Activated CD4-positive, alpha-beta T cell treated with anti-CD3 and anti-CD28 coated beads, Interleukin-2, amount 10 ng/mL, durations not matched to agents 7 days and 5 days (primary cell): ENCODE results near the gene HDAC4. TPM values are rescaled to one million over a fixed set of nuclear protein-coding genes. Genes with fewer than 3 reads are reported as not detected.

Experiments
- CTCF ChIA-PET: fragments of 350-600 bp; sonication (Branson Sonifier 250); formaldehyde crosslinking; loops from one replicate; lab custom pipeline; 2021; ENCODE audit warnings: antibody characterized with exemption; lab: Charles Lee
- POLR2A ChIA-PET: fragments of 350-600 bp; sonication (Branson Sonifier 250); formaldehyde crosslinking; loops from one replicate; lab custom pipeline; 2021; ENCODE audit warnings: antibody characterized with exemption; lab: Charles Lee
- DNase-seq: peaks from one replicate; pipeline ENCODE4 v3.0.0-alpha.2; 2020
- H3K27ac Mint-ChIP-seq: one replicate; pipeline ENCODE4 v1.8.0; 2021; ENCODE audit warnings: mild to moderate bottlenecking, moderate library complexity, mixed read lengths
- H3K27me3 Mint-ChIP-seq: one replicate; pipeline ENCODE4 v1.8.0; 2021; ENCODE audit warnings: mixed read lengths
- H3K36me3 Mint-ChIP-seq: one replicate; pipeline ENCODE4 v1.8.0; 2021; ENCODE audit warnings: low read depth, mixed read lengths
- H3K4me1 Mint-ChIP-seq: one replicate; pipeline ENCODE4 v1.8.0; 2021; ENCODE audit warnings: mixed read lengths
- H3K4me3 Mint-ChIP-seq: one replicate; pipeline ENCODE4 v1.8.0; 2021; ENCODE audit warnings: mild to moderate bottlenecking, moderate library complexity, mixed read lengths
- H3K9me3 Mint-ChIP-seq: one replicate; pipeline ENCODE4 v1.8.0; 2021; ENCODE audit warnings: mixed read lengths
- total RNA-seq, 2 experiments: library from RNA; stranded (reverse); gene quantifications; one replicate each; pipeline ENCODE4 v1.2.3, GENCODE V29; 2021

The HDAC4 gene
- total RNA-seq, 2 experiments from 2014 or later, result 57.1 to 68.4 TPM

DNA sequence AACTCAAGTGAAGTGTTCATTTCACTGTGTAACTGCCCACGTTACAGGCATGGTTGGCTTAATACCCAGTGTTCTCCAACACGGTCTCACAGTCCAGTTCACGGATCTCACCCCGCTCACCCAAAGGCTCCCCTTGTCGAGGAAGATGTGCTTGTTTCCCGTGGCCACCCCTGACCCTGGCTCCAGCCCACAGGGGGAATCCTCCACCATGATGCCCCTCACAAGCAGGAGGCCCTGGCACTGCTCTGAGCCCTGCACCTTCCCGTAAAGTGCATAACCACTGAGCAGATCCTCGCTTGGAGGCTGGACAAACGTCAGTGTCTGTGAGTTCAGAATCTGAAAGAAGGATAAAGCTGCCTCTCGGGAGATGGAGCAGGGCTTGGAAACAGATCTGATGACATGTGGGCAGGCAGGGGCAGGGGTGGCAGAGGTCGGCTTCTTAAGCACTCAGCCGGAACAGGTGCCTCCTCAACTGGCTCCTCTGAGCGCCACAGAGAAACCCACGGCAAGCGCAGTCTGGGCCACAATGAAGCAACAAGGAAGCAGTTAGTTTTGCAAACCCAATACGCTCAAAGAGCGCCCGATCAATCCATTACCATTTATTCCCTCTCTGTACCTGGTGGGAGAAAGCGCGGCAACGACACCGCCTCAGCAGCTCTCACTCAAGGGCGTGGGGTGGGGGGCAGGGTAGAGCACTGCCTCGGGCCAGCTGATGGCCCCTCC is 17.6 kb downstream of the HDAC4 start:
- Mint-ChIP-seq H3K36me3 (peaks cover 6% of the 10 kb centered on the region), H3K27me3 (no peaks in the 10 kb centered on the region), H3K27ac (peak overlapping the region; percentile 54), H3K9me3 (no peaks in the 10 kb centered on the region), H3K4me3 (no peak overlapping the region), H3K4me1 (peaks cover 46% of the 10 kb centered on the region)
- DNase-seq, result no peak
- ChIA-PET POLR2A (interaction anchor here (0.6 kb wide), 1 partner anchor 211 kb away, joined by 5 read pairs; no protein-coding TSS in a partner anchor), CTCF (interaction anchor here (0.9 to 1.3 kb wide), 2 partner anchors 12 to 15 kb away, joined by 3 to 4 read pairs; no protein-coding TSS in a partner anchor)

DNA sequence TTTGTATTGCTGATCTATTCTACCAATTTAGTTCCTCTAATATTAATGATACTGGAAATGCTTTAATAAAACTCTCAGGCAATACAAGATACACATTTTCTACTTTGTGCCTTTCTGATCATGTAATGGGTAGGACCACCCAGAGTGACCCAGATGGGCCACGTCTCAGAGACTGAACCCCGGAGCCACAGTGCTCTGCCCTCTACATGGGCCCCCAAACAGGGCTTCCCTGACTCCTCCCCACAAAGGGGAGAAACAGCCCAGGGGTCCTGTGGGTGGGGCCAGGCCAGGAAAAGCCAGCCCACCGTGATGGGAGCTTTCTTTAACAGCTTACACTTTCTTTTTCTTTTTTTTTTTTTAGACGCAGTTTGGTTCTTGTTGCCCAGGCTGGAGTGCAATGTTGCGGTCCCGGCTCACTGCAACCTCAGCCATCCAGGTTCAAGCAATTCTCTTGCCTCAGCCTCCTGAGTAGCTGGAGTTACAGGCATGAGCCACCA is 18.4 kb downstream of the HDAC4 start:
- no peak for DNase-seq
- Mint-ChIP-seq H3K4me3 (no peak overlapping the region), H3K36me3 (peaks cover 6% of the 10 kb centered on the region), H3K4me1 (peaks cover 46% of the 10 kb centered on the region), H3K27ac (peak overlapping the region; percentile 48), H3K9me3 (no peaks in the 10 kb centered on the region), H3K27me3 (no peaks in the 10 kb centered on the region)
- POLR2A ChIA-PET, result interaction anchor here (0.6 kb wide), 1 partner anchor 210 kb away, joined by 5 read pairs; no protein-coding TSS in a partner anchor
- CTCF ChIA-PET, result interaction anchor here (1.5 kb wide), 1 partner anchor 107 kb away, joined by 4 read pairs; no protein-coding TSS in a partner anchor

DNA sequence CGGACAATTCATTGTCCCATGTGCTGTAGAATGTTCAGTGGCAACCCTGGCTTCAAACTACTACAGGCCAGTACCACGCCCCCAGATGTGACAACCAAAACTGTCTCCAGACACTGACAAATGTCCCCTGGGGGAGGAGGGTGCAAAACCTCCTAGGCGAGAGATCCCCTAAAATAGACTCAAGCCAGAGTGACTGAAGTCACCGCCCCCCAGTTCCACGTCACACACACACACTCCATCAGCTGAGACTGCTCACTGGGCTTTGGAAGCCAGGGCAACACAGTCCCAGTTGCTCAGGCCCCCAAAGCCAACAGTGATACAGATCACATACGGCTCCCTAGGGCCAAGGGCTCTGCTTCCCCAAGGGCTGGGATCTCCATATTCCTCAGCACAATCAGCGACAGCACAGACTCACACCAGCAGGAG is 19.1 kb downstream of the HDAC4 start:
- Mint-ChIP-seq H3K27ac (peak overlapping the region; percentile 91), H3K36me3 (peaks cover 6% of the 10 kb centered on the region), H3K9me3 (no peaks in the 10 kb centered on the region), H3K4me3 (peak overlapping the region; percentile 65), H3K27me3 (no peaks in the 10 kb centered on the region), H3K4me1 (peaks cover 44% of the 10 kb centered on the region)
- POLR2A ChIA-PET, result no interaction called here
- CTCF ChIA-PET, result interaction anchor here (1.0 to 3.2 kb wide), 5 partner anchors 11 to 106 kb away, joined by 4 to 19 read pairs (median 4); no protein-coding TSS in a partner anchor
- DNase-seq, result no peak

DNA sequence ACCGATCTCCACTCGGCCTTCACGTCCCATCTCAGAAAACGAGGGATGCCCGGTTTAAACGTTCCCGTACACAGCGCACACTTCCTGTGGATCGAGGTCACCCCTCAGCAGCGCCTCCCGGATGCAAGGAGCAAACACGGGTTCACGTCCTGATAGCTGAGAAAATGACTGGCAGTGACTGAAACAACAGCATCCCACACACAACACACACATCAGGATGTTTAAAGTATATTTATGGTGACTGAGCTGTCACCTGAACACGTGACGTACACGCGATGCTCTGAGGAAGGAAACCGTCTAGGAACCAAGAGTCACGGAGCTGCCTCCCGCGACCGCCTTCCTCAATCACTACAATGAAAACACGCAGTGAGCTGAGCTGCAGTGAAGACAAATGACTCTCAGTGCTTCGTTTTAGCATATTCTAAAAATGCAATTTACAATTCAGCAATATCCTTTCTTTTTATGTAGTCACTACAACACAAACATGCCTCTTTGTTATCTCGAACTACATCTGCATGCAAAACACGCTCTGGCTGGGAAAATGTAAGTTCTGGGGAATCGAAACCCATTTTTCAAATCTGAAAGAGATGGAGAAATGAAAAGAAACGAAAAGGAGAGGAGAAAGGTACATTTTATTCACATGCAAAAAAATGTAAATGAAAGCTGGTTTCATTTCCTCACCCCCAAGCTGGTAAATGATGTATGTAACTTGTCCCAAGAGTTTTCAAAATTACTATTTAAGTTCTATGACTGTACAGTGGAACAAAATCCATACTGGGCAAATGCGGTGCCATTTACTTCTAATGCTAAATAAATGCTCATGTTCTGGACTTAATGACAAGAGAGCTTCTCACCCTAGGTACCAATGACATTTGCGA is 19.8 kb downstream of the HDAC4 start:
- H3K27ac Mint-ChIP-seq, result peak overlapping the region; percentile 91
- POLR2A ChIA-PET, result interaction anchor here (0.7 kb wide), 3 partner anchors 20 to 60 kb away, joined by 3 to 4 read pairs (median 3); partner anchors contain the start of gene HDAC4
- H3K27me3 Mint-ChIP-seq, result no peaks in the 10 kb centered on the region
- peak overlapping the region; percentile 65 for H3K4me3 Mint-ChIP-seq
- CTCF ChIA-PET, result interaction anchor here (1.0 to 3.2 kb wide), 5 partner anchors 10 to 106 kb away, joined by 4 to 19 read pairs (median 4); no protein-coding TSS in a partner anchor
- peaks cover 41% of the 10 kb centered on the region for H3K4me1 Mint-ChIP-seq
- peak; percentile 76 for DNase-seq
- no peaks in the 10 kb centered on the region for H3K9me3 Mint-ChIP-seq
- H3K36me3 Mint-ChIP-seq, result peaks cover 6% of the 10 kb centered on the region

DNA sequence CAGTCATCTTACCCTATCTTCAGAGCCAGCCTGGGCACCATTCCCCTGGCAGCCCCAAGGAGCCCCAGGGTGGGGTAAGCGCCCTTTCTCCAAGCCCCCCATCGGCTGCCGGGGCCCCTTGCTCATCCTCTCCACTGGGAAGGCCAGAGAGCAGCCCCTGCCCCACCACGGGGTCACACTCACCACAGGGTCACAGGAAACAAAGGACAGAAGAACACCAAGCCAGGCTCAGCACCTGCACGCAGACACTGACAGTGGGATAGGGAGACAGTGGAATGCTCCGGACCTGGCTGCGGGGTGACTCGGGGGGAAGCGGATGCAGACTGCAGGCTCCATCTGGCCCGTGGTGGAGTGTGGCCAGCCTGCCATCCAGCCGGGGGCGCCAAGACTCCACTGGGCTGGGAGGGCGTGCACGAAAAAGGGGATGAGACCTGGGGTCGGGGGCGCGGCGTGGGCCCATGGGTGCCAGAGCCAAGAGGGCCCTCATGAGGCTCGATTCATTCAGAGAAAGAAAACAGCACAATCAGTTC is 21.1 kb downstream of the HDAC4 start:
- Mint-ChIP-seq H3K27me3 (no peaks in the 10 kb centered on the region), H3K9me3 (no peaks in the 10 kb centered on the region), H3K36me3 (peaks cover 6% of the 10 kb centered on the region), H3K27ac (peak overlapping the region; percentile 60), H3K4me1 (peaks cover 40% of the 10 kb centered on the region), H3K4me3 (no peak overlapping the region)
- DNase-seq, result no peak
- CTCF ChIA-PET, result interaction anchor here (2.0 to 3.2 kb wide), 2 partner anchors 9 to 100 kb away, joined by 4 to 19 read pairs; no protein-coding TSS in a partner anchor
- POLR2A ChIA-PET, result no interaction called here

DNA sequence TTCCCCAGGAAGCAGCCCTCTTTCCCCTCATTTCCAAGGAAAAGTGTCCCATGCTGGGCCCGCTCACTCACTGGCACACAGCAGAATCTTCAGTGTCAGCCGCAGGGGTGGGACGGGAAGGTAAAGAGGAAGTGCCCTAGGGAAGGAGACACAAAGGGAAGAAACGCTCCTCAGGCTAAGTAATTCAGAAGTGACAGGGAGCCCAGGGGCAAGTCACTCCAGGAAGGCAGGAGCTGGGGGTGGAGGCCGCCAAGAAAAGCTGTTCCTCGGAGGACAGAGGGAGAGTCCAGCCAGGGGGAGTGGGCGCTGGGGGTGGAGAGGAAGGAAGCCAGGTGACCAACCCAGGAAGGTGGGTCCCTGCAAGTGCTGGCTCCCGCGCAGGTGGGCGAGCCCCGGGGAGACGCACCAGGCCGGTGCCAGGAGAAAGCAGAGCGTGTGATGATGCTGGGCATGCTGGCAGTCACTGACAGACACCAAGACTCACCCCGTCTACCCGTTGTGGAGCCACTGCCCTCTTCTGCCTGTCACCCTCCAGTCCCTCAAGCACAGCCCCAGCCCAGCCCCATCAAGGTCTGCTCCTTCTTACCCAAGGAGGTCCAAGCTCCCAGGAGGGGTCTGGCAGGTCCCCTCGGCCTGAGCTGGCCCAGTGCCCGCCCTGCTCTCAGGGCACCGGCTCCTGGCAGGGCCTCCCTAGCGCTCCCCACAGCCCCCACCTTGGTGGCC is 21.7 kb downstream of the HDAC4 start:
- H3K4me3 Mint-ChIP-seq, result no peak overlapping the region
- no peaks in the 10 kb centered on the region for H3K27me3 Mint-ChIP-seq
- no peaks in the 10 kb centered on the region for H3K9me3 Mint-ChIP-seq
- peaks cover 40% of the 10 kb centered on the region for H3K4me1 Mint-ChIP-seq
- H3K27ac Mint-ChIP-seq, result no peak overlapping the region
- H3K36me3 Mint-ChIP-seq, result peaks cover 6% of the 10 kb centered on the region
- POLR2A ChIA-PET, result no interaction called here
- CTCF ChIA-PET, result interaction anchor here (3.2 kb wide), 1 partner anchor 8 kb away, joined by 19 read pairs; no protein-coding TSS in a partner anchor
- DNase-seq, result no peak

DNA sequence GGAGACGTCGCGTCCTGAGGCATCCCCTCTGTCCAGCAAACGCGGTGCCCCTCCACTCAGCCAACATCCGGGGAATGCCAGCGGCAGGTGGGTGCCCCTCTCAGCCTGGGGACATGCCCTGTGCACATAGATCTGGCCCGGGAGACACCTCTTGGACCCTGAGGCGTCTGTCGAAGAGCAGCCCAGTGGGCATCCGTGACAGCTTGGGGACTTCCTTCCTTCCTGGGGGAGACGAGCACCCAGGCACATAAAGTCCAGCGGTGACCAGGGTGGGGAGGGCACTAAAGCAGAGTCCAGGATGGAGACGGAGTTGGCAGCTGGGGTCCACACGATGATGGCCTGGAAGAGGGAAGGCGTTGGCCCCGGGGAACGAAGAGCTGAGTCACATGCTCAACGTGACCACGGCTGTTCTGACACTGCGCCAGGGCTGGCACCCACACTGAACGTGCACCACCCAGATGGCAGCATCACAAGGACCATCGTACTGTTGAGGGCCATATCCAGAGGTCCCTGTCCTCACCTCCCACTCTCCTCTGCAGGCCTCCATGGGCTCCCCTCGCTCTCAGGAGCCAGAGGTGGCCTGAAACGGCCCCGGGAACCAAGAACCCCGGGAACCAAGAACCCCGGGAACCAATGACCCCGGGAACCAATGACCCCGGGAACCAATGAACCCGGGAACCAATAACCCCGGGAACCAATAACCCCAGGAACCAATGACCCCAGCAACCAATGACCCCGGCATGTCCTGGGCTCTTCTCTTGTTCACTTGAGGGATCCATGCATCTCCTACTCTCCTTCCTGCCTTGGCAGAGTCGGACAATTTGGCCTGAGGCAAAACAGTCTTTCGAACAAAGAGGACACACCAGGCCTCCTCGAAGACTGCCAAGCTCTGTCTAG is 22.6 kb downstream of the HDAC4 start:
- Mint-ChIP-seq H3K4me3 (no peak overlapping the region), H3K36me3 (peaks cover 2% of the 10 kb centered on the region), H3K4me1 (peaks cover 36% of the 10 kb centered on the region), H3K9me3 (no peaks in the 10 kb centered on the region), H3K27ac (no peak overlapping the region), H3K27me3 (no peaks in the 10 kb centered on the region)
- no peak for DNase-seq
- CTCF ChIA-PET, result interaction anchor here (3.2 kb wide), 1 partner anchor 7 kb away, joined by 19 read pairs; no protein-coding TSS in a partner anchor
- POLR2A ChIA-PET, result no interaction called here

DNA sequence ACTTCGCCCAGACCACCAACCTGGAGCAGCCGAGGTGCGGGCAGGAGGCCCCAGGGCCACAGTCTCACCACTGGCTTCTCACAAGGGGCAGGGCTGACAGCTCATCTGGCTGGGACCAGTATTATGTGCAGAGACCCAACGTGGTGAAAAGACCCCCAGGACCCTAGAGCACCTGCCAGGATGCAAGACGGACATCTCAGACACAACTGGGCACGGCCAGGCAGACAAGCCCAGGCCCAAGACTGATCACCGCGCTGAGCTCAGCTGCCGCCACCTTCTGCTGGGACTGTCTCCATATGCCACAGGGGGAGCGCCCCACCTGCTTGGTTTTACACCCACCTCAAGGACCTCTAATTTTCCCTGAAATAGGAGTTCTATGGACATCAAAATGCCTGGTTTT is 23.2 kb downstream of the HDAC4 start:
- Mint-ChIP-seq H3K9me3 (no peaks in the 10 kb centered on the region), H3K27me3 (no peaks in the 10 kb centered on the region), H3K36me3 (peaks cover 2% of the 10 kb centered on the region), H3K27ac (no peak overlapping the region), H3K4me3 (no peak overlapping the region), H3K4me1 (peaks cover 33% of the 10 kb centered on the region)
- no peak for DNase-seq
- ChIA-PET CTCF (no interaction called here), POLR2A (no interaction called here)

DNA sequence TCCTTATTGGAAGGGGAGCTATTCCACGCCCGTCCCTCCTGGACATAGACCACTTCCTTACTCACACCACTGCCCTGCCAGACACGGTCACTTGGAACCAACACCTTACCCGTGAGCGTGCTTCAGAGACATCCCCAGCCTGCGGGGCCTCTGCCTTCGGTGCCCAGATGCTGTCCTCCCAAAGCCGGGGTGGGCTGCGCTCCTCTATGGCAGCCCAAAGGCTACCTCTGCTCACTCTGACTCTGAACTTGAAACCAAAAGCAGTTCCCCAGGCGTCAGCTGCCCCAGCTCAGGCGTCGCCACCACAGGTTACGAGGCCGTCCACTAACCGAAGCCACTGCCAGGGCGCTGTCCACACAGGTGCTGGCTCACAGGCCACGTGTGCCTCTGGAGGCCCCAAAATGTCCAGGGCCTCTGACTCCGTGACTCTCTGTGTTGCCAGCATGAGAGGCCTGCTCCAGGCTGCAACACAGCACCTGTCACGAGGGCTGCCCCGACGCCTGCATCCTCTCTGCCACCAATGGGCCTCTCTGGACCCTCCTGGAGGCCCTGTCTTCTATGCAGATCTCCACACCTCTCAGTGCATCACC is 23.8 kb downstream of the HDAC4 start:
- Mint-ChIP-seq H3K36me3 (peaks cover 2% of the 10 kb centered on the region), H3K4me3 (no peak overlapping the region), H3K4me1 (peaks cover 27% of the 10 kb centered on the region), H3K27ac (no peak overlapping the region), H3K9me3 (no peaks in the 10 kb centered on the region), H3K27me3 (no peaks in the 10 kb centered on the region)
- ChIA-PET CTCF (no interaction called here), POLR2A (no interaction called here)
- no peak for DNase-seq

DNA sequence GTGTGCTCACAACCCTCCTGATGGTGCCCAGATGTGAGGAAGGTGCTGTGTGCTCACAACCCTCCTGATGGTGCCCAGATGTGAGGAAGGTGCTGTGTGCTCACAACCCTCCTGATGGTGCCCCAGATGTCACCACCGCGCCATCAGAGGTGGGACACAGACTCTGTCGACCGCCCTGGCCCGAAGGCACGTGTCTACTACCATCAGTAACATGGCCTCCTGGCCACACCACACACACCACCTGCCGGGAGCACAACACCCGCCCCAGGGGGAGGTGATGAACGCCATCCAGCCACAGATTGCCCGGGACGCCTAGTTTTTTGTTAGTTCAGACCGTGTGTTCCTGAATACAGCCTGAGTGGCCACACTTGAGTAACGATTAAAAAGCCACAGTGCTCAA is 24.5 kb downstream of the HDAC4 start:
- CTCF ChIA-PET, result no interaction called here
- H3K4me1 Mint-ChIP-seq, result peaks cover 20% of the 10 kb centered on the region
- H3K27me3 Mint-ChIP-seq, result no peaks in the 10 kb centered on the region
- H3K27ac Mint-ChIP-seq, result no peak overlapping the region
- no peak for DNase-seq
- H3K4me3 Mint-ChIP-seq, result no peak overlapping the region
- POLR2A ChIA-PET, result no interaction called here
- no peaks in the 10 kb centered on the region for H3K9me3 Mint-ChIP-seq
- peaks cover 2% of the 10 kb centered on the region for H3K36me3 Mint-ChIP-seq
